Keratinocyte (primary cell): ENCODE measurements around the gene ANKRD40.

ENCODE experiments used
- CTCF ChIP-seq, 3 experiments: IDR thresholded peaks in 1 of 3; conservative IDR thresholded peaks in 1 of 3; optimal IDR thresholded peaks in 1 of 3; 2 replicates in 2 of 3; 3 replicates in 1 of 3; pipeline versions ENCODE3 to v1.5.1; 2011; ENCODE audit warnings: low read length in 3 of 3, mild to moderate bottlenecking in 3 of 3, moderate library complexity in 2 of 3, control low read depth in 1 of 3, inconsistent platforms in 1 of 3; ENCODE audit not compliant: insufficient read depth in 2 of 3; ENCODE audit errors: extremely low read depth in 1 of 3
- EZH2 ChIP-seq: IDR thresholded peaks from one replicate; pipeline ENCODE4 v1.6.1; 2012; ENCODE audit warnings: inconsistent platforms, mild to moderate bottlenecking, low read length, moderate library complexity

DNA sequence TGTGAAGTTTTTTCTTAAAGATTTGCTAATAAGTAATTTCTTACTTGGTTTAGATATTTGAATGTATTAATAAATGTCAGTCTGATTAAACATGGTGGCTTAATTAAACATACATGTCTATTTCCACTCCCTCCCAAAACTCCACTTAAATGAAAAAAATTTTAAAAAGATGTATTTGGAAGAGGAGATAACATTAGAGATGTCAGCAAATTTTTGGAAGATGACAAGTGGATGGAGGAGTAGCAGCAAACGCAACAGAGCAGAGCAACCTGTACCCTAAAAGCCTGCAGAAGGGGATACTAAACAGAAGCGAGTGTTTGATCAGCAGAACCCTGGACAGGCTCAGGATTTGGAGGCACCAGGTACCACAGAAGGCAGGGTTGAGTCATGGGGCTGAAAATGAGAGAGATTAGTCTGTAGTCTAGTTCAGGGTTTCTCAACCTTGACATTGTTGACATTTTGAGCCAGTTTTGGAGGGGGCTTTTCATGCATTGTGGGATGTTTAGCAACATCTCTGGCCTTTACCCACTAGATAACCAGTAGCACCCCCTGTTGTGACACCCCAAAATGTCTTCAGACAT lies 29.5 kb upstream of the ANKRD40 start:
- TF ChIP-seq CTCF (optimal IDR thresholded peaks at IDR 0.05 in 1 of 3, IDR thresholded peaks at IDR 0.05 in 1 of 3, conservative IDR thresholded peaks at IDR 0.05 in 1 of 3; ENCODE audit: extremely low read depth in 1 of 3, insufficient read depth in 2 of 3, low read length in 3 of 3) (no peak), EZH2 (no peak)
